Esophagus muscularis mucosa (tissue), 4 donors: ENCODE results near the gene GBGT1.

Source experiments
- CTCF ChIP-seq, 3 experiments: fragments of 200-600 bp in 2 of 3; fragments of 450-650 bp in 1 of 3; sonication (generic) in 2 of 3; IDR thresholded peaks; one replicate each; pipeline ENCODE4 v1.5.1; 2017 to 2019; ENCODE audit warnings: antibody characterized with exemption in 3 of 3, mild to moderate bottlenecking in 2 of 3, moderate library complexity in 1 of 3
- EP300 ChIP-seq: sonication (generic); formaldehyde crosslinking; IDR thresholded peaks from one replicate; pipeline ENCODE4 v1.6.1; 2017; ENCODE audit warnings: antibody characterized with exemption
- POLR2A ChIP-seq: fragments of 450-650 bp; IDR thresholded peaks from one replicate; pipeline ENCODE4 v1.6.1; 2017; ENCODE audit warnings: antibody characterized with exemption, moderate library complexity, mild to moderate bottlenecking, low read depth
- POLR2AphosphoS5 ChIP-seq, 2 donors: sonication (generic); formaldehyde crosslinking; IDR thresholded peaks; one replicate each; pipeline ENCODE4 v1.6.1; 2017; ENCODE audit warnings: antibody characterized with exemption in 2 of 2

DNA sequence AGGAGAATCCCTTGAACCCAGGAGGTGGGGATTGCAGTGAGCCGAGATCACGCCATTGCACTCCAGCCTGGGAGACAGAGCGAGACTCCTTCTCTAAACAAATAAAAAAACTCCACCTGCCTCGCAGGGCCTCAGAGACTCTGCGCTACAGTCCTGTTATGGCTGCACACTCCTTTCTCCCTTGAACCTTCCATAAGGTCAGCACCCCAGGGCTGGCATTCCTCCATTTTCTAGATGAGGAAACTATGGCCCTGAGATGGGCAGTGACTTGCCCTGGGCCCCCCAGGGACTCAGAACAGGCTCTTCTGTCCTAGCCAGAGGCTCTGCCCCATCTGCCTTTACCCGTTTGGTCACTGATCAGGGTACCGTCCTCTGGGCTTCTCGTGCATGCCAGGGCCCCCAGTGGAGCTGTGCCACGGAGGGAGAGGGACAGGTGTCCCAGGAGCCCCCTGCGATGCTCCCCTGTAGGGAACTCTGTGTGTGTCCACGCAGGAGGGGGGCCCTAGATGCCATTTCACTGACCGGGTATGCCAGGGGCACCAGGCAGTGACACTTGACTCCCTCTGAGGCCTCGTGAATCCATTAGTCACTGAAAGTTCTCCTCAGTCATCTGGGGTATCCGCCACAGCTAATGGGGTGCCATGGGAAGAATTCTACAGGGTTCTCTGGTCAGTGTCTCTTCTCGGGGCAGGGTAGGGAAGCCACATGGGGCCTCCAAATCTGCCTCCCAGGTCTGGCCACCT lies 58.8 kb downstream of the GBGT1 start:
- TF ChIP-seq CTCF (IDR thresholded peaks at IDR 0.05), result no peak
- TF ChIP-seq POLR2AphosphoS5 (IDR thresholded peaks at IDR 0.05), result no peak
- TF ChIP-seq EP300, result no peak
- TF ChIP-seq POLR2A, result no peak
